Duodenal mucosa (tissue), 2 donors: ENCODE data around the gene ENPP7.
"Not testable (repeated sequence)": the region's sequence is repeated elsewhere in the genome, so short reads cannot be mapped to it uniquely, and the experiment has no call there.

ENCODE experiments used
- H3K27ac ChIP-seq: one replicate; pipeline ENCODE4 v1.7.0; 2013; ENCODE audit warnings: low read depth, low read length
- H3K27me3 ChIP-seq, 2 donors: one replicate each; pipeline ENCODE4 v1.7.0; 2013; ENCODE audit warnings: low read length in 2 of 2, control low read depth in 1 of 2; ENCODE audit not compliant: insufficient read depth in 2 of 2, control insufficient read depth in 1 of 2
- H3K36me3 ChIP-seq, 2 donors: one replicate each; pipeline ENCODE4 v1.7.0; 2013; ENCODE audit warnings: low read length in 2 of 2, control low read depth in 1 of 2; ENCODE audit not compliant: insufficient read depth in 2 of 2, control insufficient read depth in 1 of 2
- H3K4me1 ChIP-seq, 2 donors: one replicate each; pipeline ENCODE4 v1.7.0; 2013; ENCODE audit warnings: low read length in 2 of 2, control low read depth in 1 of 2; ENCODE audit not compliant: insufficient read depth in 2 of 2, control insufficient read depth in 1 of 2
- H3K4me3 ChIP-seq, 2 donors: one replicate each; pipeline ENCODE4 v1.7.0; 2013; ENCODE audit warnings: low read length in 2 of 2, low read depth in 1 of 2
- H3K9ac ChIP-seq, 2 donors: one replicate each; pipeline ENCODE4 v1.7.0; 2013; ENCODE audit warnings: low read length in 2 of 2, low read depth in 1 of 2
- H3K9me3 ChIP-seq, 2 donors: one replicate each; pipeline ENCODE4 v1.7.0; 2013; ENCODE audit warnings: low read length in 2 of 2, control low read depth in 1 of 2; ENCODE audit not compliant: control insufficient read depth in 1 of 2

ENPP7 gene

GRCh38 chr17:79760197-79760906, 29.6 kb downstream of the ENPP7 start:
- no peaks in the 10 kb centered on the region for H3K4me1 ChIP-seq
- H3K36me3 ChIP-seq: no peaks in the 10 kb centered on the region
- peaks cover 0 to 6% of the 10 kb centered on the region in 2 donors for H3K27me3 ChIP-seq
- no peak overlapping the region for H3K9ac ChIP-seq
- H3K9me3 ChIP-seq: no peaks in the 10 kb centered on the region
- H3K27ac ChIP-seq: no peak overlapping the region
- H3K4me3 ChIP-seq: no peak overlapping the region

- H3K27me3 ChIP-seq: peaks cover 0 to 3% of the 10 kb centered on the region in 2 donors
Observed at GRCh38 chr17:79761894-79762589, 31.3 kb downstream of the ENPP7 start.

GRCh38 chr17:79765708-79766107, 35.0 kb downstream of the ENPP7 start:
- H3K36me3 ChIP-seq: no peaks in the 10 kb centered on the region
- no peak overlapping the region for H3K9ac ChIP-seq
- no peaks in the 10 kb centered on the region for H3K4me1 ChIP-seq
- no peaks in the 10 kb centered on the region for H3K9me3 ChIP-seq
- peaks cover 9 to 12% of the 10 kb centered on the region in 2 donors for H3K27me3 ChIP-seq
- no peak overlapping the region for H3K4me3 ChIP-seq
- no peak overlapping the region for H3K27ac ChIP-seq

More at GRCh38 chr17:79761894-79762589, 31.3 kb downstream of the ENPP7 start:
- H3K4me1 ChIP-seq: no peaks in the 10 kb centered on the region
- H3K9ac ChIP-seq: no peak overlapping the region
- no peaks in the 10 kb centered on the region for H3K9me3 ChIP-seq
- H3K27ac ChIP-seq: no peak overlapping the region
- H3K36me3 ChIP-seq: no peaks in the 10 kb centered on the region
- H3K4me3 ChIP-seq: no peak overlapping the region

- no peaks in the 10 kb centered on the region for H3K4me1 ChIP-seq
- no peaks in the 10 kb centered on the region for H3K36me3 ChIP-seq
- H3K4me3 ChIP-seq: no peak overlapping the region
- no peaks in the 10 kb centered on the region for H3K9me3 ChIP-seq
- peaks cover 29 to 32% of the 10 kb centered on the region in 2 donors for H3K27me3 ChIP-seq
- H3K9ac ChIP-seq: no peak overlapping the region
- no peak overlapping the region for H3K27ac ChIP-seq
Observed at GRCh38 chr17:79769570-79770506, 39.1 kb downstream of the ENPP7 start.

- Histone ChIP-seq H3K4me3 (no peak overlapping the region), H3K9ac (no peak overlapping the region), H3K9me3 (no peaks in the 10 kb centered on the region), H3K4me1 (no peaks in the 10 kb centered on the region), H3K27me3 (peaks cover 43 to 46% of the 10 kb centered on the region in 2 donors), H3K36me3 (no peaks in the 10 kb centered on the region), H3K27ac (no peak overlapping the region)
Observed at GRCh38 chr17:79771276-79771675, 40.5 kb downstream of the ENPP7 start.

- not testable (repeated sequence) for H3K4me3 ChIP-seq, H3K36me3 ChIP-seq, H3K4me1 ChIP-seq, H3K27ac ChIP-seq, H3K9ac ChIP-seq, H3K9me3 ChIP-seq
- peaks cover 57 to 59% of the 10 kb centered on the region in 2 donors for H3K27me3 ChIP-seq
Observed at GRCh38 chr17:79772726-79773125, 42.0 kb downstream of the ENPP7 start.

- H3K27ac ChIP-seq: no peak overlapping the region
- H3K9me3 ChIP-seq: no peaks in the 10 kb centered on the region
- H3K4me1 ChIP-seq: peaks cover 16 to 17% of the 10 kb centered on the region in 2 donors
- peaks cover 64 to 66% of the 10 kb centered on the region in 2 donors for H3K27me3 ChIP-seq
- no peak overlapping the region for H3K9ac ChIP-seq
- H3K4me3 ChIP-seq: no peak overlapping the region
- H3K36me3 ChIP-seq: no peaks in the 10 kb centered on the region
Observed at GRCh38 chr17:79774561-79774975, 43.8 kb downstream of the ENPP7 start.

- peaks cover 67 to 71% of the 10 kb centered on the region in 2 donors for H3K27me3 ChIP-seq
- H3K36me3 ChIP-seq: no peaks in the 10 kb centered on the region
- H3K4me1 ChIP-seq: peaks cover 16 to 17% of the 10 kb centered on the region in 2 donors
- no peak overlapping the region for H3K27ac ChIP-seq
- no peak overlapping the region for H3K9ac ChIP-seq
- no peak overlapping the region for H3K4me3 ChIP-seq
- no peaks in the 10 kb centered on the region for H3K9me3 ChIP-seq
Observed at GRCh38 chr17:79775632-79776031, 44.9 kb downstream of the ENPP7 start.

GRCh38 chr17:79776376-79777119, 45.8 kb downstream of the ENPP7 start:
- Histone ChIP-seq H3K27ac (no peak overlapping the region), H3K9me3 (no peaks in the 10 kb centered on the region), H3K36me3 (no peaks in the 10 kb centered on the region), H3K4me3 (no peak overlapping the region), H3K9ac (no peak overlapping the region), H3K27me3 (peaks cover 75 to 76% of the 10 kb centered on the region in 2 donors), H3K4me1 (peaks cover 16 to 17% of the 10 kb centered on the region in 2 donors)
